ENCODE data around the gene NOC2L. TPM values are rescaled to one million over a fixed set of nuclear protein-coding genes. Genes with fewer than 3 reads are reported as not detected.

Gene NOC2L
- total RNA-seq, 4 donors from 2014 or later: 21.8 to 58.8 (median 37.5) TPM

GRCh38 chr1:982765-983436 is 23.8 kb upstream of the NOC2L start:
- no peak overlapping the region for H3K27ac ChIP-seq
- H3K4me3 ChIP-seq: no peak overlapping the region
- intact Hi-C loops (cut with DNase I; ENCODE audit: low total_unique reads): loop anchor here (10.0 kb wide), 1 partner anchor 82 kb away; no protein-coding TSS in a partner anchor
- no peak for TF ChIP-seq CTCF (IDR thresholded peaks at IDR 0.05)
- TF ChIP-seq POLR2A (IDR thresholded peaks at IDR 0.05): no peak
- H3K4me1 ChIP-seq: no peaks in the 10 kb centered on the region
- no peaks in the 10 kb centered on the region for H3K27me3 ChIP-seq
- no peaks in the 10 kb centered on the region for H3K36me3 ChIP-seq
- H3K9me3 ChIP-seq: no peaks in the 10 kb centered on the region
- DNase-seq: no peak

GRCh38 chr1:981955-982558 is 23.0 kb upstream of the NOC2L start, which contains the start of gene PERM1:
TSS of gene PERM1 (minus strand) at chr1:982093. CDS start at chr1:981029, 1,064 bp downstream.
- H3K27ac ChIP-seq: no peak within 1 kb of the TSS
- intact Hi-C loops (cut with DNase I; ENCODE audit: low total_unique reads): loop anchor here (10.0 kb wide), 1 partner anchor 83 kb away; no protein-coding TSS in a partner anchor
- no peaks in the 10 kb centered on the region for H3K36me3 ChIP-seq
- H3K4me3 ChIP-seq: no peak within 1 kb of the TSS
- H3K9me3 ChIP-seq: no peaks in the 10 kb centered on the region
- H3K27me3 ChIP-seq: no peaks in the 10 kb centered on the region
- no peak for DNase-seq
- no peaks in the 10 kb centered on the region for H3K4me1 ChIP-seq
- TF ChIP-seq CTCF (IDR thresholded peaks at IDR 0.05): no peak
- no peak for TF ChIP-seq POLR2A (IDR thresholded peaks at IDR 0.05)

GRCh38 chr1:981491-981954 is 22.5 kb upstream of the NOC2L start:
- H3K27me3 ChIP-seq: no peaks in the 10 kb centered on the region
- no peak overlapping the region for H3K27ac ChIP-seq
- no peaks in the 10 kb centered on the region for H3K4me1 ChIP-seq
- no peaks in the 10 kb centered on the region for H3K36me3 ChIP-seq
- intact Hi-C loops (cut with DNase I; ENCODE audit: low total_unique reads): loop anchor here (10.0 kb wide), 1 partner anchor 83 kb away; no protein-coding TSS in a partner anchor
- no peak overlapping the region for H3K4me3 ChIP-seq
- no peaks in the 10 kb centered on the region for H3K9me3 ChIP-seq
- TF ChIP-seq CTCF (IDR thresholded peaks at IDR 0.05): no peak
- no peak for DNase-seq

GRCh38 chr1:980602-981395 is 21.7 kb upstream of the NOC2L start:
- Histone ChIP-seq H3K9me3 (no peaks in the 10 kb centered on the region), H3K27me3 (peaks cover 0 to 3% of the 10 kb centered on the region in 2 donors), H3K4me1 (peaks cover 0 to 6% of the 10 kb centered on the region in 2 donors), H3K4me3 (no peak overlapping the region), H3K27ac (no peak overlapping the region), H3K36me3 (no peaks in the 10 kb centered on the region)
- no peak for TF ChIP-seq CTCF (IDR thresholded peaks at IDR 0.05)
- no peak for DNase-seq
- intact Hi-C loops (cut with DNase I; ENCODE audit: low total_unique reads): loop anchor here (10.0 kb wide), 1 partner anchor 84 kb away; no protein-coding TSS in a partner anchor
